GM10248 (cell line): ENCODE results near the gene GMDS.

ENCODE experiments used
- CTCF ChIA-PET: fragments of 300-600 bp; sonication (Branson Sonifier 250); formaldehyde crosslinking; extraction: SDS; loops from one replicate; lab custom pipeline; 2021; ENCODE audit warnings: antibody characterized with exemption; lab: Yijun Ruan, JAX
- POLR2A ChIA-PET: fragments of 350-650 bp; sonication (Branson Sonifier 250); formaldehyde crosslinking; extraction: SDS; loops from one replicate; lab custom pipeline; 2020; ENCODE audit warnings: antibody characterized with exemption; lab: Yijun Ruan, JAX
- DNase-seq: peaks from one replicate; pipeline ENCODE4 v3.0.0; 2012; ENCODE audit errors: extremely low spot score
- TF ChIP-seq, protein P1 (sequence below): IDR thresholded peaks from 2 replicates; pipeline ENCODE4 v1.5.1; 2012; ENCODE audit warnings: mild to moderate bottlenecking, low read depth; ENCODE audit errors: extremely low read depth, missing control alignments, control extremely low read depth

The GMDS gene

DNA sequence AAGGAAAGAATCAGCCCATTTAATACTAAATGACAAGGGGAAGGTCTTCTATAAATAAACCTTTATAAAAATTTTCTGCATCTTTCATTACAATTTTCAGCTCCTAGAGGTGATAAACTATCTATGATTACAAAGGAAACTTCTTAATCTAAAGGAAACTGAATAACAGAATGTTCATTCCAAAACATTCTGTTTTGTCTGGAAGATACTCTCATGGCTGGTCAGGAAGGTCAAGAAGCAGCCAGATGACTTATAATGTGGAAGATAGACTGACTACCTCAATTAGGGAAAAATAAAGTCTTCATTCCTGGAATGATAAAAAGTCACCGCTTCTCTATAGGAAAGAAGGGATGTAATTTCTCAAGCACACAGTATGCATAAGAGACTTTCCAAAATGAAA, 131.3 kb downstream of the GMDS start:
- DNase-seq: no peak
- ChIA-PET POLR2A (no interaction called here), CTCF (interaction anchor here (1.3 to 2.1 kb wide), 2 partner anchors 9 to 10 kb away, joined by 5 to 7 read pairs; no protein-coding TSS in a partner anchor)
- TF ChIP-seq, protein P1, sequence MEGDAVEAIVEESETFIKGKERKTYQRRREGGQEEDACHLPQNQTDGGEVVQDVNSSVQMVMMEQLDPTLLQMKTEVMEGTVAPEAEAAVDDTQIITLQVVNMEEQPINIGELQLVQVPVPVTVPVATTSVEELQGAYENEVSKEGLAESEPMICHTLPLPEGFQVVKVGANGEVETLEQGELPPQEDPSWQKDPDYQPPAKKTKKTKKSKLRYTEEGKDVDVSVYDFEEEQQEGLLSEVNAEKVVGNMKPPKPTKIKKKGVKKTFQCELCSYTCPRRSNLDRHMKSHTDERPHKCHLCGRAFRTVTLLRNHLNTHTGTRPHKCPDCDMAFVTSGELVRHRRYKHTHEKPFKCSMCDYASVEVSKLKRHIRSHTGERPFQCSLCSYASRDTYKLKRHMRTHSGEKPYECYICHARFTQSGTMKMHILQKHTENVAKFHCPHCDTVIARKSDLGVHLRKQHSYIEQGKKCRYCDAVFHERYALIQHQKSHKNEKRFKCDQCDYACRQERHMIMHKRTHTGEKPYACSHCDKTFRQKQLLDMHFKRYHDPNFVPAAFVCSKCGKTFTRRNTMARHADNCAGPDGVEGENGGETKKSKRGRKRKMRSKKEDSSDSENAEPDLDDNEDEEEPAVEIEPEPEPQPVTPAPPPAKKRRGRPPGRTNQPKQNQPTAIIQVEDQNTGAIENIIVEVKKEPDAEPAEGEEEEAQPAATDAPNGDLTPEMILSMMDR: no peak

GRCh38 chr6:2111162-2111677, 134.2 kb downstream of the GMDS start:
- DNase-seq: peak; percentile 63
- ChIA-PET CTCF (interaction anchor here (1.0 to 2.1 kb wide), 5 partner anchors 10 to 515 kb away, joined by 3 to 7 read pairs (median 4); no protein-coding TSS in a partner anchor), POLR2A (no interaction called here)
- TF ChIP-seq, protein P1: no peak

- TF ChIP-seq, protein P1: no peak
- ChIA-PET CTCF (interaction anchor here (1.0 to 1.8 kb wide), 3 partner anchors 18 to 504 kb away, joined by 3 to 5 read pairs (median 4); no protein-coding TSS in a partner anchor), POLR2A (no interaction called here)
- peak; percentile 30 for DNase-seq
Measured at GRCh38 chr6:2110504-2110903, 134.9 kb downstream of the GMDS start.

DNA sequence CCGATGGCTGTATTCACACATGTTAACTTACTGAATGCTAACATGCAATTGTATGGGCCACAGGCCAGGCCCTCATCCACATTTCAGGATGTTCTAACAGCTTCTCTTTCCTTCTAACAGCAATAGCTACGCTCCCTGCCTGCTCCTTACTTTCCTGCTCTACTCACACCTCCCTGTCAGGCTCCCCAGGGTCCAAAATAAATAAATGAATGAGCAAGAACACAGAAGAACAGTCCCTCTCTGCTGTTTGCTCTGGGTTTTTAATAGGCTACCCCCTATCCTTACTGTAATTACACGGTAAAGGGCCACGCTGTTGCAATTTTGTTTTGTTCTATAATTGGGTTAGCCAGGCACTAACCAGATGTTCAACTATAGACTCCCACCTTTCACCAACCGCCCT, 135.6 kb downstream of the GMDS start:
- ChIA-PET CTCF (interaction anchor here (1.4 to 1.8 kb wide), 2 partner anchors 19 to 244 kb away, joined by 3 to 5 read pairs; no protein-coding TSS in a partner anchor), POLR2A (no interaction called here)
- TF ChIP-seq, protein P1: no peak
- no peak for DNase-seq

DNA sequence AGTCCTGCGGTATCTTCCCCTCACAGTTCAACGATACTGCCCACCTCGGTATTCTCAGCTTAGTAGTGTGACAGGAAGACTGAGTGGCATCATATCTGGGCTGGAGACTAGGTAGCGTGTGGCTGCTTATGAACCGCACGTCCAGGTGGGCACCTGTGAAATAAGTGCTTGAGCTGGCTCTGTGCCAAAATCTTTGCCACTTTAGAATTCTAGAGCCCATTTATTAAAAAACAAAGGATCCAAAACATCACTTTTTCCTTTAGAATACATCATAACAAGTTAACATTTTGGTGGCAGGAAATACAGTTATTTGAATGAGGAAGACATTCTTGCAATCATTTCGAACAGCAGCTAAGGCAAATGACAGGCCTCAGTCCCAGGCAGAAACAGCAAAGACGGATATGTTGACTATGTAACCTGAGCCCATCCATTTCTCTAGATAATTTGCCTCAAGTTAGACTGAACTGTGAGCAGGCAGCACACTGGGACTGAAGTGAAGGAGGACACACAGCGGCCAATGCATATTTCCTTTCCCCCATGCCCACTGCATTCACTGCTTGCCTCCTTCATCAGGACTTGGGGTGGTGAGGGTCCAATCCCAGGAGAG, 136.6 kb downstream of the GMDS start:
- POLR2A ChIA-PET: no interaction called here
- TF ChIP-seq, protein P1: no peak
- DNase-seq: no peak
- CTCF ChIA-PET: interaction anchor here (0.8 to 1.5 kb wide), 3 partner anchors 25 to 501 kb away, joined by 3 to 4 read pairs (median 3); no protein-coding TSS in a partner anchor

DNA sequence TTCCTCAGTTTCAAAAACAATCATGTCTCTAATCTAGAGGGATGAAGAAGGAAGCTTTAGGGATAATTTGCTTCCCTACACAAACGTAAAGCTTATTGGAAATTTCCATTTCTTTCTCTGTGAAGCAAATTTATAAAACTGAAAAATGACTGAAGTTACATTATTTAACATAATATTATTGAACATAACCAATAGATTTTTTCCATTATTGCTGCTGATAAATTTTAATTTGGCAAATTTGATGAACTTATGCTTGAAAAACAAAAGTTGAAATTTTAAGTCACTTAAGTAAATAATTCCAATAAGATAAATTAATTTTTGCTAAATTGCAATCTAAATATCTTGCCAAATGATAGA, 140.9 kb downstream of the GMDS start:
- POLR2A ChIA-PET: no interaction called here
- TF ChIP-seq, protein P1: no peak
- CTCF ChIA-PET: interaction anchor here (0.6 to 1.4 kb wide), 32 partner anchors 9 to 665 kb away, joined by 3 to 20 read pairs (median 4); no protein-coding TSS in a partner anchor
- DNase-seq: no peak
